Fibroblast of the aortic adventitia (primary cell): Measurements from ENCODE around the gene PTPRG. TPM values are rescaled to one million over a fixed set of nuclear protein-coding genes. Genes with fewer than 3 reads are reported as not detected.

Experiments
- DNase-seq: peaks from one replicate; pipeline ENCODE4 v3.0.0-alpha.2; 2010; ENCODE audit warnings: low read depth
- H3K4me3 ChIP-seq: 2 replicates; pipeline ENCODE4 v1.5.1; 2011; ENCODE audit warnings: low read depth, mild to moderate bottlenecking, control low read depth, low read length, moderate library complexity
- CTCF ChIP-seq: IDR thresholded peaks from 2 replicates; pipeline ENCODE4 v1.5.1; 2011; ENCODE audit warnings: mild to moderate bottlenecking, low read length, control low read depth, inconsistent platforms; ENCODE audit not compliant: insufficient read depth
- total RNA-seq: library from RNA; depleted of rRNA; stranded (reverse); fragments of >200 nt; gene quantifications from 2 replicates; pipeline ENCODE4 v1.2.3, GENCODE V29; 2012; ENCODE audit warnings: low replicate concordance

Gene PTPRG
- total RNA-seq, 1 donor: 52.0 TPM

- no peak overlapping the region for H3K4me3 ChIP-seq
- TF ChIP-seq CTCF: no peak
- no peak for DNase-seq
Observed at GRCh38 chr3:61866961-61867461, 305.6 kb downstream of the PTPRG start.

- no peak for DNase-seq
- H3K4me3 ChIP-seq: no peak overlapping the region
- no peak for TF ChIP-seq CTCF
Observed at GRCh38 chr3:61868499-61868898, 307.1 kb downstream of the PTPRG start.

GRCh38 chr3:61869371-61869770 is 308.0 kb downstream of the PTPRG start:
- no peak overlapping the region for H3K4me3 ChIP-seq
- no peak for TF ChIP-seq CTCF
- DNase-seq: no peak

DNA sequence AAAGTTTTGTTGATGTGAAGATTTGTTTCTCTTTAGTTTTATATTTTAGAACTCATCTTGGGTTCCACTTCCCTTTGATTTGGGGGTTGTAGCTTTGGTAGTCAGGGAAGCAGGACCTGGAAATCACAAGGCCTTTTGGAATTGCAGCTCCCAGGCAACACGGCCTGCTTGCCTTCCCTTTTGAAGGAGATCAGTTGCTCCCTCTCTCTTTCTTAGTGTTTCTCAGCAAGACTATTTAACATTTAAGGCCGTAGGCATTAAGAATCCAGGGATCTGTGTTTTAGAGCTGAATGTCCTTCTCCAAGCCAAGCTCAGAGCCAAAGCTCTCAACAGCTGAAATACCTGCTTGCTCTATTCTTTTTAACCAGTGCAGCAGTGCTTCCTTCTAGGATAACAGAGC is 310.3 kb downstream of the PTPRG start:
- H3K4me3 ChIP-seq: no peak overlapping the region
- DNase-seq: no peak
- TF ChIP-seq CTCF: no peak

- no peak overlapping the region for H3K4me3 ChIP-seq
- TF ChIP-seq CTCF: no peak
- peak; percentile 70 for DNase-seq
Observed at GRCh38 chr3:61872077-61872706, 310.8 kb downstream of the PTPRG start.

DNA sequence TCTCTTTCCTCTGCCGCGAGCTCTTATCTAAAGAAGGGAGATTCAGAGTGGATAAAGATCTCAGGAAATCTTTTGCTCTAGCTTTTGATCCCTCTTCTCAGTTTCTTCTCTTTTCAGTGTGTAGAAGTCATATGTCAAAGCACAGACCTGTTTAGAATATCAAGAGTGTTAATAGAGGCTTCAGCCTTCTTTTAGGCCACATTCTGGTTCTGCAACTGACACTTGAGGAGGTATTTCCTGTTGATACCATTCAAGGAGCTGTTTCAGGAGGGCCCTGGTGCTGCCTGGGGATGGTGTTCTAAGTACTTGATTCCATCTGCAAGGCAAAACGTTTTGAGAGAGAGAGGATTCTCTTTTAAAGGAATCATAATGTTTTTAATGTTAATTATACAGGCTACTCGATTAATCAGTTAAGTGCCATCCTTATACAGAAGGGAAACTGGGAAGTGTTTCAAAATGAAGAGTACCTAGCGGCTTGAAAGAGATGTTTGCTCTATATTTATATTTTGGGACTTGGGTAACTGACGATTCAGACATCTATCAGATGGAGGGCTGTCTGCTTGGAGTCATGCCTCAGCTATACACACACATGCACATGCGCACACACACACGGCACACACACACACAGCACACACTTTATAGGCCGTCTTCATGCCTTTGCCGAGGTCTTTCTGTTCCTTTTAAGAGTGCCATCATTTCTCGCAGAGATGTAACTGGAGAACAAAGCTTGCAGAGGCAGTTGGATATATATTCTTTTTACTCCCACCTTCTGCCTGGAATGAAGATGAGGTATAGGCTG is 313.9 kb downstream of the PTPRG start:
- TF ChIP-seq CTCF: no peak
- DNase-seq: peak; percentile 31
- no peak overlapping the region for H3K4me3 ChIP-seq
